GM15510 (cell line): ENCODE results near the gene PDZD4.

Experiments
- POLR2A ChIP-seq: IDR thresholded peaks from 3 replicates; pipeline ENCODE4 v1.6.1; 2011; ENCODE audit warnings: borderline replicate concordance; ENCODE audit not compliant: insufficient read length; ENCODE audit errors: extremely low read depth

PDZD4 gene

DNA sequence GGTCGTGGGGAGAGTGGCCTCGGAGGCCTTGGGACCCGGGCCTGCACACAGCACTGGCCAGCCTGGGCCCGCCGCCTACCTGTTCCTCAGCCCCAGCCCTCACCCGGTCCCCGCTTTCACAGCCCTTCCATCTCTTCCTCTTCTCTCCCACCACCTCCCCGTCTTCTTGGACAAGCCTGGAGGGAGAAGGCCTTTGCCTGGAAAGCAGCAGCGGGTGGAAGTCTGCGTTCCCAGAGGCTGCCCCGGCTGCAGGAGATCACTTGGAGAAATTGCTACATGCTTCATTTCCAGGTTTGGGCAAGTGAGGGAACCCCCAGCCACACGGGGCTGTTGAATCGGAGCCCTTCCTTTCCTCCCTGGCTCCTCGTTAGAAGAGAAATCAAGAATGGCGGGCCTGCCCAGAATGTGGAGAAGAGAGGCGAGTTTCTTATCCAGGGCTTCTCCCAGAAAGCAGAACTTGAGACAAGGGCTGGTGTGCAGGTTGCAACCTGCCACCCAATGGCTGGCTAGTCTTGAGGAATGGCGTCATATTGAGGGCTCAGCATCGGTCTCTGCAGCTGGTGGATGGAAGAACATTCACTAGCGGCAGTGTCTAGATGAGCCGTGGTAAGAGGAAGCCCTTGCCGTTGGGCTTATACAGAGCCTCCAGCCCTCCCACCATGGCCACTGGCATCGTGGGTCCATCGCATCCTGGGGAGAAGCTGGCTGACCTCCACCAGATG is 1.2 kb upstream of the PDZD4 start:
- TF ChIP-seq POLR2A, result no peak

DNA sequence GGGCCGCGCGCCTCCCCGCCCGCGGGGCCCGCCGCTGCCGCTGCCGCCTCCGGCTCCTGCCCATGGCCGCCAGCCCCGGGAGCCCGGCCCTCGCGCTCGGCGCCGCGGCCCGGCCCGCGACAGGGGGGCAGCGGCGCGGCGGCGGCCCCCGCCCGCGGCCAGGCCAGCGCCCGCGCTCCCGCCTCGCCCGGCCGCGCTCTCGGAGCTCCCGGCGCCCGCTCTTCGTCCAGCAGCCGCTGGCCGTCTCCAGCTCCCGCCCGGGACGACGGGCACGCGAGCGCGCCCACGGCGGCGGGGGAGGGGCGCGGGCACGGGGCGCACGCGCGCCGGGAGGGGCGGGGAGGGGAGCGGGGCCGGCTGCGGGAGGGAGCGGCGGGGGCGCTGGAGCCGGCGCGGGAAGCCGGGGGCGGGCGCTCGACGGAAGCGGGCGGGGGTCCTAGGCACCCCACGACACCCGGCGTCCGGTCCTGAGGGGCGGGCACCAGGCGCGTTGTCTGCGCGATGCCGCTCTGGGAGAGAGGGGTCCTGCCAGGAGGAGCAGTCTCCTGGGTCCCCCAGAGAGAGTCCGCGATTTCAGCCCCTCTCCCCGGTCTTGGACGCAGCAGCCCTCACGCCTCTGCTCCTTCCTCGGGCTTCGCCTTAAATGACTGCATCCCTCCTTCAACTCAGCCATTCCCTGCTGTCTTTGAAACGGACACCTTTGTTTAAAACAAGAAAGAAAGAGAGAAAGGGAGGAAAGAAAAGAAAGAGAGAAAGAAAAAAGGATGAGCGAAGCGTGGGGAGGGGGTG is 490 bp upstream of the PDZD4 start:
- TF ChIP-seq POLR2A, result no peak

DNA sequence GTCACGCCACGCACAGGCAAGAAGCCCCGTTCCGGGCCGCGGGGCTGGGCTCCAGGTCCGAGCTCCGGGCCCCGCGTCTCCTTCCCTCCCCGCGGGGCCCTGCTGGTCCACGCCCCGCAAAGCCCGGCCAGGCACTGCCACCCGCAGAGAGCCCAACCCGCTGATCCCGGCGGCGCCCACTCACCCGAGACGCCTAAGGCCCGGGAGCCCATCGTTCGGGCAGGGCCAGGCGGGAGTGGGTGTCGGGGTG is 870 bp downstream of the PDZD4 start:
- TF ChIP-seq POLR2A, result no peak

DNA sequence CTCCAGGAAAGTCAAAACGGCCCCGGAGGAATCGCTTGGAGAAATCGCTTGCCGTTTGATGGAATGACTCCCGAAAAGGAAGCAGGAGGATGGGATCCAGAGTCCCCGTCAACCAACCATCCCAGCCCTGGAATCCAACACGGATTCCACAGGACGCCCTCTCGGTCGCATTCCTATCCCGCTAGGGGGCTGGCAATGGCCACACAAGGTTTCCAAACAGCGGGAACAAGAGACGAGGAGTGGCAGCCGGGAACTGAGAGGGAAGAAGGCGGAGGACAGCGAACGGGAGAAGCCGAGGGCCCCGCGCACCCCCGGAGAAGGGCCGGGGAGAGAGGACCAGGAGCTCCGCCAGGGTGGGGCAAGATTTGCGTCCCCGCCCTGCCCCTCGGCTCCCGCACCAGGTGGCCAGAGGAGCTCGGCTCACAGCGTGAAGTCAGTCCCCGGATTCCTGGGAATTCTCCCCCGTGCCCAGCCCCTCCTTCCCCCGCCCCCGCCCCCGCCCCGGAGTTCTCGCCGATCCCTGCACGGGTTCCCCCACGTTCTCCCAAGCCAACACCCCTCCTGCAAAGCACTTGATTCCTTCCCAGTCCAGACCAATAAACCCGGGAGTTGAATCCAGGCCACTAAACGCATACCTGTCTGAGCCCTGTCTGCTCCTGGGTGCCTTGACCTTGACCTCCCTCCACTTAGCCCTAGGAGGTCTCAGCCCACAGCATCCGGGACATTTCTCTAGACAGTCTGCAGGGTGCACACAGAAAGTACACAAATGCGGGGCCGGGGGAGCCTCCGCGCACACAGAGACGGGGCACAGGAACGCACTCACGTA is 1.4 kb downstream of the PDZD4 start:
- no peak for TF ChIP-seq POLR2A

DNA sequence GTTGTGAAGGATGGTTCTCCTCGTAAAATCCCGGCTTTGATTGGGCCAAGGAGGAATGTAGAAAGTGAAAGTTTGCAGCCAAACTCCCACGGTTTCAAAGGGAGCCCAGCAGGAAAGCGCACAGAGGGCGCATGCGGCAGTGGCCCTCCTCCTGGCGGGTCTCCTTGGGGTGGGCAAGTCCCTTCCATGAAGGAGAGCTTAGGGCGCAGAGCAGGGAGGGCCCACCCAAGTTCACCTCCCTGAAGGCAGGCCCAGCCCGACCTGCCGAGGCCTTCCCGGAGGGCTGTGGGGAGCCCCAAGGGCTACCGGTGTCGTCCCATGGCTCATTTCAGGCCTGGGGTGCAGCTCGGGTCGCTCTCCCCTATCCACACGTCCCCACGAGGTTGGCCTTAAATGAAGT is 2.0 kb downstream of the PDZD4 start:
- TF ChIP-seq POLR2A, result no peak

DNA sequence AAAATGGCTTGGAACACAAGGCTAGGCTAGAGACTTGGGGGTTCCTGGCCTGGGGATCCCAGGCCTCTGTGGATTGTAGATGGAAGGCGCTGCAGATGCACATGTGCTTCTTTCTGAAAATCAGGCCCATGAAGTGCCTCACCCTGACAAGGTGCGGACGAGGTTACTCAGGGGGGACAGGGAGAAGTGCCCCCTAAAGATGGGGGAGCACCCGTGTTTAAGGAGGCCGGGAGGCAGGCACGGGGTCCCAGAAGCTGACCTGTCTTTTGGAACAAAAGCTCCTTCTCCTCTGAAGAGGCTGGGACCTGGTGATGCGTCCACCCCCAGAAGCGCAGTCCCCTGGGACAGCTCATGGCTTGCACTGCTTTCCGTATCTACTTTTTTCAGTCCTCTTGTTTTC is 2.4 kb downstream of the PDZD4 start:
- TF ChIP-seq POLR2A, result no peak

DNA sequence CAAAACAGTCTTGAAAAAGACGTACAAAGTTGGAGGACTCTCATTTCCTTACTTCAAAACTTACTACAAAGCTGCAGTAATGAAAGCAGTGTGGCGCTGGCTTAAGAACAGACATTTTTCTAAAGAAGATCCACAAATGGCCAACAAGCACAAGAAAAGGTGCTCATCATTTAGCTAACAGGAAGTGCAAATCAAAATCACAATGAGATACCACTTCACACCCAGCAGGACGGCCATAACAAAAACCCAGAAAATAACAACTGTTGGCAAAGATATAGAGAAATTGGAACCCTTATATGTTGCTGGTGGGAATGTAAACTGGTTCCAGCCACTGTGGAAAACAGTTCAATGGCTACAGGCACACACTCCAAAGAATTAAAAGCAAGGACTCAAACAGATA is 3.3 kb downstream of the PDZD4 start:
- TF ChIP-seq POLR2A, result no peak

DNA sequence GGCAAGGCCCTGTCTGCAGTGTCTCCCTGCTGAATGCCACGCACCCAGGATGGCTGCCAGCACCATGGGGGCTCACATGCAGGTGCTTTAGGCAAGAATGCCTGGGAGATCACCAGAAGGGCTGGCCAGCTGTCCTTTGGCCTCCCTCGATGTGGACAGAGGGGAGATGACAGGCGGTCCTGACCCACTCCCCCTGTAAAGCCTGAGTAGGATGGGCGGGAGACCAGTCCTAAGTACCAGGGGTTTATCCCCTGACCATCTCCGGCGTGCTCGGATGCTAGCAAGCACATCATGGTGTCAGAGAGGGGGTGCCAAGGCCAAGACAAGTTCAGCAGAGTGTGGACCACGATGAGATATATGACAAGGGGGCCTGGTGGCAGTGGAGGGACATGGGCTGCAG is 5.3 kb downstream of the PDZD4 start:
- TF ChIP-seq POLR2A, result no peak

DNA sequence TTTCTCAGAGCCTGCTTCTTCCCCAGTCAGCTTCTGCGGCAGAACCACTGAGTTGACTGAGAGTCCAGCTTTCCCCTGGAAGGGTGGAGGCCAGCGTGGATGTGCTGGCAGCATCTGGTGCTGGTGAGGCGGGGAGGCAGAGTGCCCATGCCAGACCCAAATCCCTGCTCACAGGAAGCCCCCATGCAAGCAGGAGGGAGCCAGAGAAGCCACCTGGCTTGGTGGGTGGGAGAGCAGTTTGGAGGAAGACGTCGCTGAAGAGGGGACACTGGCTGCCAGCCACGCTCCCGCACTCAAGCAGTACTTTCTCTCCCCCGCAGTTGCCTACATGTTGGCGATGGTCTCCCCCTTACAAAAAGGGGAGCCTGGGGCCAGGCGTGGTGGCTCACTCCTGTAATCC is 6.0 kb downstream of the PDZD4 start:
- TF ChIP-seq POLR2A, result no peak

DNA sequence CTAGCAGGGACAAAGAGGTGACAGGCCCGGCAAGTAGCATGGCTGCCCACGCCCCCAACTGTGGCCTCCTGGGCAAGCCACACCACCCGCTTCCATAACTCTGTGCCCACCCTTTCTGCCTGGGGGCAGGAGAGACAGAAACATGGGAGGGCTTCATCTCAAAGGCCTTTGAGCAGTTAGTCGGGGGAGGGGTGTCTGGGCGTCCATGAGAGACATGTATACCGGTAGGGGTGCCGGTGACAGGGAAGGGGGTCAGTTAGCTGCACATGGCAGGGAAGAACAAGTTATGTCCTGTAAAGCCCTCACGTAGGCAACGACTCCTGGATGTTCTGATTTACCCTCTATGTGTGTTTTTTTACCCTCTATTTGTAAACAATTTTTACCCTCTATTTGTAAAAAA is 9.3 kb downstream of the PDZD4 start:
- TF ChIP-seq POLR2A, result no peak

DNA sequence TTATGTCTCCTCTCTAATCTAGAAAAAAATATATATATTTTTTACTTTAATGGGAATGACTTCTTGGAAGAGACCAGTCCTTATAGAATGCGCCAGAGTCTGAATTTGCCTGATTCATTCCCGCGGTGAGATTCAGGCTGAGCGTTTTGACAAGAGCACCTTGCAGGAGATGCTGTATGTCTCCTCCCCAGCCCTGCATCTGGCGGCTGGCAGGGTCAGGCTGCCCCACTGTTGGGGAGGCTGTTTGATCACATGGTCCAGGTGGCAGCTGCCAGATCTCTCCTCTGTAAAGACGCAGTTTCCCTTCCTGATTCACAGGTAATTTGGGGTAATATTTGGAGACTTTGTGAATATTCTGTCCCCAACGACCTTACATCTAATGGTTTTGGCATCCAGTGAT is 9.7 kb downstream of the PDZD4 start:
- no peak for TF ChIP-seq POLR2A

DNA sequence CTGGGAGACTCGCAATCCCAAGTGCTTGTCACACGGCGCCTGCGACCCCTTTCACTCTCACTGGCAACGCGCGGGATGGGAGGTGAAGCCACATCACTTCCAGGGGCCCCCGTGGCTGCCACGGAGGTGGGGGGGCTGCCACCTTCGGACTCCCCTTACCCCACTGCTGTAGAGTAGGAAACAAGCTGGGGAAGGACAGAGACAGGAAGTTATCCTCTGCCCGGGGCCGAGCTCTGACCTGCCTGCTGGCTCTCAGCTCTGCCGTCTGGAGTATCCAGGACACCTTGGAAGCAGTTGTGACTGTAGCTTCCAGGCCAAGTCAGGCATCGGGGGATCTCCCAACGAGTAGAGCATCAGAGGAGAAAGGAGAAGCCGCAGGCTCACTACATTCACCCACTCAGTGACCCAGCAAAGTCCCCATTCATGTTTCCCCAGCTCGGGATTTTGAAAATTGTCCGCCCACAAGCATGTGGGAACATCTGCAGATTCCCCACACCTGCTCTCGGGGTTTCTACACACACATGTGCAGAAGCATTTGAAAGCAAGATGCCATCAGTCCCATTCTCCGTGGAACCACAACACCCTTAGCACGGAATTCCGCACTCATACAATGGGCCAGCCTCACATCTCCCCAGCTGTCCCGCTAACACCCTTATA is 10.8 kb downstream of the PDZD4 start:
- no peak for TF ChIP-seq POLR2A

DNA sequence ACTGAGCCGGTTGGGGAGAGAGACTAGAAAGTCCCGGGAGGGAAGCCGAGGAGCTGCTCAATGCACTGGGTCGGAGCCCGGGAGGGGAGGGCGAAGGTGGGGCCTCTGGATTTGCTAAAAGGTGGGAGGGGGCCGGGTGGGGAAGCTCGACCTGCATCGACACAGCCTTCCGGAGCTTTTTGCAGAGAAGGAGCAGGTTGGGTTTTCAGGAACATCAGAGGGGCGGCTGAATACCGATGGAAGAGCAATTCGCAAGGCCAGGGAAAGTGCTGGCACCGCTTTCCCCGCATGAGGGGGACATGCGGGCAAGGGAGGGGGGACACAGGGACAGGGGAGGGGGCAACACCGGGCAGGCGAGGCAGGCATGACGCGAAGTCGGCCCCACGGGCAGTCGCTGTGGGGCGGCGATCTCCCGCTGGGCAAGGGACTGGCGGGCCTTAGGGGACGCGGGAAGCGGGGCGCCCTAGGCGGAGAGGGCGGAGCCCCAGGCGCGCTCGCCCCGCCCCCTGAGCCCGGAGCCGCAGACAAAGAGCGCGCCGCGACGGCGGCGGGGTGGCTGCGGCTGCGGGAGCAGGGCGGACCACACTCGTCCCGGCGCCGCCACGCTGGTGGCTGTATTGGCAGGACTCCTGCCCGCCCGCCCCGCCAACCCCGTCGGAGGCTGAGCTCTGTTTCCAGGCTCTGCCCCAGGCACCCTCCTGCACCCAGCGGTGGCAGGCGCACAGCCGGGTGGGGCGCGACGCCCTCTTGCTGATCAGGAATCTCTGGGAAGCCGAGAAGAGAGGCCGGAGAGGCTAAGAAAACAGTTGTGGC is 11.6 kb downstream of the PDZD4 start:
- no peak for TF ChIP-seq POLR2A
